HG02763 (cell line): ENCODE measurements around the gene ETV5.

Source experiments
- ATAC-seq: cut with Tn5 transposase; IDR thresholded peaks from one replicate; pipeline ENCODE4 v1.9.1; 2021; ENCODE audit warnings: mild to moderate bottlenecking, moderate library complexity; ENCODE audit not compliant: unreplicated experiment

The ETV5 gene

DNA sequence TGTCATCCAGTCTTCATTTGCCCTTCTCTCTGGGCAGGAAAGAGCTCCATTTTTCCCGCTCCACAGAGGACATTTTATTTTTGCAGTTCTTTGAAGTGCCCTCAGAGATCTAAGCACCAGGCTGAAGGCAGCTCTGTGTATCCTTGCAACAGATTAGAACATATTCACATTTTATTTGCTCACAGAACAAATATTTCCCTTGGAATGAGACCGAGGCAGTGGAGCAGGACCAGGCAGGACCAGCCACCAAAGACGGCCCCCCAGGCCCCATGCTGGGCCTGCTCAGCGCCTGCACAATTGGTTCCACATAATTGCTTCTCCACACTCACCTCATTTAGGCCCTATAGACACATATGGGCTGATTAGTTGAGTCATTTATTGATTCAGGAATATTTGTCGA lies 15.7 kb upstream of the ETV5 start:
- ATAC-seq: no peak

GRCh38 chr3:186123012-186123411 lies 14.1 kb upstream of the ETV5 start:
- no peak for ATAC-seq

GRCh38 chr3:186121968-186122367 lies 13.1 kb upstream of the ETV5 start:
- no peak for ATAC-seq

DNA sequence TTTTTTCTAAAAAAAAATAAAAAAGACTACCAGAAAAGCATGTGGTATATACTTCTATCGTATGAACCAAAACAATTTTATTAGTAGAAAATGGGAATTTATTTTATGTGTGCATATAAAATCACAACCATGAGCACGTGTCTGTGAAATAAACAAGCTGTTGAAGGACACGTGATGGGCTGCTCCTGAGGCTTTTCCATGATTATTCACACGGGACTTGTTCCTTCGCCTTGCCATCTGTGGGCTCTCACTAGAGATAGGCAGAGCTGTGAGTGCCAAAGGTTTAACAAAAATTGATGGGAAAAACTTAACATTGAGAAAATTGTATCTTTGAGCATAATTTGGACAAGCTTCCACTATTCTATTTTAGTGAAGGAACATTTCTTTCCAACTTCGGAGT lies 12.4 kb upstream of the ETV5 start:
- no peak for ATAC-seq

DNA sequence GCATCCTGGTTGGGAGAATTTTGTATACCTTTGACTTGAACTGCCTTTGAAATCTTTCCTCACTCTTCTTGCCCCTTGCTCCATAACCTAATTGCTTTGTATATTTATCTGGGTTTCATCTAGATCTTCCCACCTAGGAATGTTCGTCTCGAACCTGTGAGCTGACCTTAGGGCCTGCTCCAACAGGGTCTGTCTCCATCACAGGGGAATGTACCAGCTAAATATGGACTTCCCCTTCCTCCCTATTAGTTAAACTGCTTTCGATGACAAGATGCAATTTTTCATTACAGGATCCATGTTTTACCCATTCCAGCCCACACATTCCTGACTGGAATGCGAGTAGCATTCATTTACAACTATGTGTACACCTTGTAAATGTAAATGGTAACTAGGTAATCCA lies 10.6 kb upstream of the ETV5 start:
- ATAC-seq: no peak

DNA sequence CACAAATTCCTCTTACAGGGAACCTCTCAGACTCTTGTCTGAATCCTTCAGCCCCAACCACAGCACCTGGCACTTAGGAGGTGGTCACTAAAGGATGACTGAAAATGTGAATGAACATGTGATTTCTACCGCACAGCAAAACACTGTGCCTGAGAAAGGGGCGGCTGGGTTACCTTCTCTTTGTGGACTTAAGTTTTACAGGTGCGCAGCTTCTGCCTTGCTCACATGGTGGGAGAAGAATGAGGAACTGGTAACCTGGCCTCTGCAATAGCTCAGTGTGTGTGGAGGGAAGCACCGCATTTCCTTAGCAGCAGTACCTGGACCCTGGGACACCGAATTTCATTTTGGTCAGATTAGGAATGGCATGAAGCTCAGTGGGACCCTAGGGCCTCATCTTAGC lies 9.8 kb upstream of the ETV5 start:
- no peak for ATAC-seq

GRCh38 chr3:186117521-186118134 lies 8.7 kb upstream of the ETV5 start:
- ATAC-seq: no peak

- no peak for ATAC-seq
Observed at GRCh38 chr3:186115239-186115996, 6.5 kb upstream of the ETV5 start.

GRCh38 chr3:186110975-186111974 lies 2.4 kb upstream of the ETV5 start:
- no peak for ATAC-seq

GRCh38 chr3:186109897-186110803 lies 1.3 kb upstream of the ETV5 start:
- no peak for ATAC-seq

GRCh38 chr3:186108106-186108940 lies 566 bp downstream of the ETV5 start:
- ATAC-seq: no peak

- ATAC-seq: no peak
Observed at GRCh38 chr3:186107215-186108105, 1.4 kb downstream of the ETV5 start.

- no peak for ATAC-seq
Observed at GRCh38 chr3:186105543-186105942, 3.3 kb downstream of the ETV5 start.

DNA sequence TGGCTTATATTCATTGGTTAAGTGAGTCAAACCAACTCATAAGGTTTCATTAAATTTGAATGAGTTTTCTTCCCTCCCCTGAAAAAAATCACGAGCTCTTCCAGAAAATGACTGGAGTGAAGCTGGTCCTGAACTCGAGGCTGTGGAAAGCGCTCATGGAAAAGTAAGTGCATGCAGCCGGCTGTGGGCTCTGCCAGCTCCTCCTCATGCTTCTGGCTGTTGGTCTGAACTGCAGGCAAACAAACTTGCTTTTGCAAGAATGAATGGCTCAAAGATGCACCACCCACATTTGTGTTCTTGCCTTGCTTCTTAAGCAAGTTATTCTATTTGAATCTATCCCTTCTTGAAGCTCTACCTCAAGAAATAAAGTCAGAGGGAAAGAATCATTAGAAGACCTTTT lies 6.2 kb downstream of the ETV5 start:
- no peak for ATAC-seq

DNA sequence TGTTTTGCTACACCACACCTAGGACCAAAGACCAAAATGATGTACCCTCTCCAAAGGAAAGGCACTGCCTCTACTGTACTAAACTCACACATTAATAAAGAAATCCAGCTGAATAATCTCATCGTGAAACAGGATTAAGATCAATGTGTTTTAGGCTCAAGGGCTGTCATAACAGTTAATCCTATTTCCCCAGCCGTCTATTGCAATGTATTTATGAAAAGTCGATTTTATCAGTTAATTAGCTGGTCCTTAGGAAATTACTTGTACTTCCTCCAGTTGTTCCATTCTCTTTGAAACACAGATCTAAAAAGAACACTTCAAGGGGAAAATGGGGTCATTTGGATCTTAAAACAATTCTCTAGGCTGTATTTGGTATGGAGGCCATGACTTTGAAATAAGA lies 8.5 kb downstream of the ETV5 start:
- ATAC-seq: no peak

DNA sequence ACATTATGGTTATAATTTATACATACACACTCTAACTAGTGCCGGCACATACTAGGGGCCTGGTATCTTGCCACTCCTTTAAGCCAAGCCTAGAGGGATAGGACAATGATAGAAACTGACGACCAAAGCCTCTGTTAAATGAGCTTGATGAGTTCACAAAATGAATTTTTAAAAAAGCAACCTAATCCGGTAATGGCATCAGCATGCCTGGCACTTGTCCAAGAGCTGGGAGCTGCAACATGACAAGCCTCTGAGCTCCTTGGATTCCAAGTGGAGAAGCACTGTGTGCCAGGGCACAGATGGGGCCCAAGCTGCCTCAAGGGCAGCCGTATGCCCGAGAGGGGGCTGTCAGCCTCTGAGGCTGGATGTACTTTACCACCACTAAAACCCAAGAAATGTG lies 9.7 kb downstream of the ETV5 start:
- no peak for ATAC-seq

DNA sequence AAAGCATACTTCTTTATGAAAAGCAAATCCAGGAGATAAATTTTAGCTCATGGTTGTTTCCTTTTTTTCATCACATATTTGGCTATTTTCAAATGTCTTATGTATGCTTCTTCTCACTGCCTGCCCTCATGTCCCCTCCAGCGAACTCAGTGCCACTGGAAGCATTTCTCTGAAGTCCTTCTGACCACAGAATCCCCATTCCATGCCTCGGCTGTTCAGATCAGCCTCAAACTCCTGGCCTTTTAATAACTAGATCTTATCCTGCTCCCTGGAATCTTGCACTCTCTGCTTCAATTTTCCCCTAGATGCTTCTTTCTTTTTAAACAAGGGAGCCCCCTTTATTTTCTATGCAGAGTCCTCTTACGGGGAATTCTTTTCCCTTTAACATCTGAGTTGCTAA lies 10.1 kb downstream of the ETV5 start:
- ATAC-seq: no peak

- ATAC-seq: no peak
Observed at GRCh38 chr3:186097663-186098451, 11.0 kb downstream of the ETV5 start.
